MM.1S (cell line): ENCODE measurements around the gene TKT.

ENCODE experiments used
- DNase-seq: peaks from one replicate; pipeline ENCODE4 v3.0.0-alpha.2; 2015
- H2AFZ ChIP-seq: fragments of 300-600 bp; sonication (generic); 2 replicates; pipeline ENCODE4 v1.6.0; 2016; ENCODE audit warnings: antibody characterized with exemption, low read length
- H3F3A ChIP-seq: fragments of 300-600 bp; sonication (generic); 2 replicates; pipeline ENCODE4 v1.6.1; 2016; ENCODE audit warnings: mild to moderate bottlenecking, antibody characterized with exemption, low read length, moderate library complexity, mixed read lengths; ENCODE audit not compliant: insufficient read depth
- H3K27ac ChIP-seq: fragments of 300-600 bp; sonication (generic); 2 replicates; pipeline ENCODE4 v1.5.1; 2016; ENCODE audit warnings: mild to moderate bottlenecking, low read length
- H3K27me3 ChIP-seq: fragments of 300-600 bp; sonication (generic); replicated peaks from 2 replicates; pipeline ENCODE4 v1.6.0; 2016; ENCODE audit warnings: low read length; ENCODE audit not compliant: insufficient read depth
- H3K36me3 ChIP-seq: fragments of 300-600 bp; sonication (generic); replicated peaks from 2 replicates; pipeline ENCODE4 v1.6.1; 2016; ENCODE audit warnings: mild to moderate bottlenecking, low read length, mixed read lengths; ENCODE audit not compliant: insufficient read depth
- H3K4me1 ChIP-seq: fragments of 300-600 bp; sonication (generic); 2 replicates; pipeline ENCODE4 v1.6.1; 2016; ENCODE audit warnings: low read length, mixed read lengths
- H3K4me2 ChIP-seq: fragments of 300-600 bp; sonication (generic); 2 replicates; pipeline ENCODE4 v1.6.0; 2016; ENCODE audit warnings: low read depth, low read length
- H3K4me3 ChIP-seq: fragments of 300-600 bp; sonication (generic); 2 replicates; pipeline ENCODE4 v1.5.1; 2016; ENCODE audit warnings: low read length, mixed read lengths
- H3K79me2 ChIP-seq: fragments of 300-600 bp; sonication (generic); 2 replicates; pipeline ENCODE4 v1.6.1; 2016; ENCODE audit warnings: mixed run types, low read length, mixed read lengths
- H3K9ac ChIP-seq: fragments of 300-600 bp; sonication (generic); 2 replicates; pipeline ENCODE4 v1.6.1; 2016; ENCODE audit warnings: low read length, mixed read lengths
- H3K9me2 ChIP-seq: fragments of 300-600 bp; sonication (generic); replicated peaks from 2 replicates; pipeline ENCODE4 v1.6.1; 2016; ENCODE audit warnings: mild to moderate bottlenecking, low read length, mixed read lengths; ENCODE audit not compliant: insufficient read depth
- H3K9me3 ChIP-seq: fragments of 300-600 bp; sonication (generic); replicated peaks from 2 replicates; pipeline ENCODE4 v1.6.1; 2016; ENCODE audit warnings: mild to moderate bottlenecking, low read length, mixed read lengths; ENCODE audit not compliant: insufficient read depth
- H4K20me1 ChIP-seq: fragments of 300-600 bp; sonication (generic); 2 replicates; pipeline ENCODE4 v1.6.1; 2016; ENCODE audit warnings: mild to moderate bottlenecking, low read length, moderate library complexity, mixed read lengths; ENCODE audit not compliant: insufficient read depth
- EZH2 ChIP-seq: fragments of 300-600 bp; sonication (generic); optimal IDR thresholded peaks from 2 replicates; pipeline ENCODE3; 2017; ENCODE audit warnings: low read depth, mild to moderate bottlenecking, antibody characterized with exemption, low read length, mixed read lengths
- EZH2phosphoT487 ChIP-seq: fragments of 300-600 bp; sonication (generic); IDR thresholded peaks from 2 replicates; pipeline ENCODE4 v1.6.1; 2018; ENCODE audit warnings: antibody characterized with exemption, low read length
- TF ChIP-seq, protein P1 (sequence below): fragments of 300-600 bp; sonication (generic); IDR thresholded peaks from 2 replicates; pipeline ENCODE4 v1.5.1; 2016; ENCODE audit warnings: antibody characterized with exemption, low read length, mixed read lengths

TKT gene

DNA sequence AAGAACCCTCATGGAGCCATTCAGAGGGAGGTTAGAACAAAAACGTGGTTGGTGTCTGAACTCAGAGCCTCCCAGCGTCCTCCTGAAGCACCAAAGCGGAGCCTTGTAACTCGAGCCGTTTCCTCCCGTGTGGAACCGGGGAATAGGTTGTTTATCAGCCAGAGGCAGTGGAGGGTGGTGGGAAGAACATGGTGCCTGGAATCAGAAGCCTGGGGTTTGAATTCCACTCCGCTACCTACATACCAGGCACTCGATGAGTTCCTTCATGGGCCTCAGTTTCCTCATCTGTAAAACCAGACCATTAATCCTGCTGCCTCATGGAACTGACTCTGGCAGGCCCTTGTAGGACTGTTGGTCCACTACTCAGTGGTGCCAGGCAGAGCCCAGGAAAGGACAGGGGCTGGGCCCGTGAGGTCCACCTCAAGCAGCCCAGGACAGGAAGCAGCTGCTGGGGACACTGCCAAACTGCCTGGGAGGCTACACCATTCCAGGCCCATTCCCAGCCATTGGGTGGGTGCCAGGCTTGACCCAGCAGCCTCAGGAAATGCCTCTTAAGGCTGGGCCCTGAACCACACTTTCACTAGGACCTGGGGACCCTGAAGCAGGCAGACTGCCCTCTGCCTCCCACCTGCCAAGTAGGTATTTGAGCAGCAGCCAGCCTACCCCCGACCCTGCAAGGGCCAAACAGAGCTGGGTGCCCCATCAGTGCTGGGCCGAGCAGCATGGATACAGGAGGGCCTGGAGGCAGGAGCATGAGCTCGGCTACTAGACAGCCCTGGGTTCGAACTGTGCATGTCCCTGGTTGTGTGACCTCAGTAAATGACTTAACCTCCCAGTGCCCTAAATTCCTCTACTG is 61.4 kb downstream of the TKT start:
- Histone ChIP-seq H3K79me2 (peaks cover 14% of the 10 kb centered on the region), H3K4me3 (no peak overlapping the region), H3K4me2 (no peak overlapping the region), H3F3A (peaks cover 20% of the 10 kb centered on the region), H3K36me3 (no peaks in the 10 kb centered on the region), H2AFZ (no peak overlapping the region), H3K9ac (no peak overlapping the region), H3K9me2 (no peaks in the 10 kb centered on the region), H4K20me1 (no peaks in the 10 kb centered on the region), H3K27ac (no peak overlapping the region), H3K9me3 (no peaks in the 10 kb centered on the region), H3K27me3 (no peaks in the 10 kb centered on the region), H3K4me1 (peaks cover 49% of the 10 kb centered on the region)
- TF ChIP-seq, protein P1, sequence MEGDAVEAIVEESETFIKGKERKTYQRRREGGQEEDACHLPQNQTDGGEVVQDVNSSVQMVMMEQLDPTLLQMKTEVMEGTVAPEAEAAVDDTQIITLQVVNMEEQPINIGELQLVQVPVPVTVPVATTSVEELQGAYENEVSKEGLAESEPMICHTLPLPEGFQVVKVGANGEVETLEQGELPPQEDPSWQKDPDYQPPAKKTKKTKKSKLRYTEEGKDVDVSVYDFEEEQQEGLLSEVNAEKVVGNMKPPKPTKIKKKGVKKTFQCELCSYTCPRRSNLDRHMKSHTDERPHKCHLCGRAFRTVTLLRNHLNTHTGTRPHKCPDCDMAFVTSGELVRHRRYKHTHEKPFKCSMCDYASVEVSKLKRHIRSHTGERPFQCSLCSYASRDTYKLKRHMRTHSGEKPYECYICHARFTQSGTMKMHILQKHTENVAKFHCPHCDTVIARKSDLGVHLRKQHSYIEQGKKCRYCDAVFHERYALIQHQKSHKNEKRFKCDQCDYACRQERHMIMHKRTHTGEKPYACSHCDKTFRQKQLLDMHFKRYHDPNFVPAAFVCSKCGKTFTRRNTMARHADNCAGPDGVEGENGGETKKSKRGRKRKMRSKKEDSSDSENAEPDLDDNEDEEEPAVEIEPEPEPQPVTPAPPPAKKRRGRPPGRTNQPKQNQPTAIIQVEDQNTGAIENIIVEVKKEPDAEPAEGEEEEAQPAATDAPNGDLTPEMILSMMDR, result no peak
- TF ChIP-seq EZH2phosphoT487 (no peak), EZH2 (no peak)
- DNase-seq, result no peak

DNA sequence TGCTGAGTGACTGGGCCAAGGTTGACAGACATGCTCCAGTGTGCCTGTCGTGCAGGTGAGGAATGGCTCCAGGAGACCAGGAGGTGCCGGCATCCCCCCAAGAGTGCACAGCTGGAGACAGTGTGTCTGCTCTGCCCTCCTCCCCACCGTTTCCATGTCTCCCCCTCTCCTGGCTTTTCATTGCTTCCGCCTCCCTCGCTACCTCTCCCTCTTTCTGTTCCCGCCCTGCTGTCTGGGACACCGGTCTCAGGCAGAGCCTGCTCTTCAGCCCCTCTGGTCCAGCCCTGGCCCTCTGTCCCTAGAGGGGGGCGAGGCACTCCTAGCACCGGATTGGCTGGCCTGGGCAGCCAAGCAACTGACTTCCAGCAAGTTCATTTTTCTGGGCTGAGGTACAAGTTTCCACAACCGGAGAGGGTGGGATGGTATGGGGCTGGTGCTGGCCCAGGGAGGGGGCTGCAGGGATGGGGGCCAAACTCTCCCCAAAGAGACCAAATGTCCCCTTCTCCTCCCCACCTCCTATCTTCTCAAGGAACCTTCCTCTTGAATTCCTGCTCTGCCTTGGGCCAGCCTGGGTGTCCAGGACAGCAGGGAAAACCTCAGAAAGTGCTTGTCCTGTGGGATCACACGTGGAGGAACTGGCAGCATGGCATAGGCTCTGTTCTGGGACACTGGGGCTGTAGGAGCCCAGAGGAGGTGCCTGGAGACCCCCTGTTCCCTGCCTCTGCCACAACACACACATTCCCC is 62.2 kb downstream of the TKT start:
- Histone ChIP-seq H3K9me3 (no peaks in the 10 kb centered on the region), H3K9ac (no peak overlapping the region), H3K27ac (no peak overlapping the region), H3K4me3 (no peak overlapping the region), H3K36me3 (no peaks in the 10 kb centered on the region), H2AFZ (no peak overlapping the region), H3K79me2 (peaks cover 9% of the 10 kb centered on the region), H3K27me3 (no peaks in the 10 kb centered on the region), H3K4me1 (peaks cover 49% of the 10 kb centered on the region), H3F3A (peaks cover 20% of the 10 kb centered on the region), H3K4me2 (no peak overlapping the region), H3K9me2 (no peaks in the 10 kb centered on the region), H4K20me1 (no peaks in the 10 kb centered on the region)
- no peak for DNase-seq
- no peak for TF ChIP-seq EZH2phosphoT487
- TF ChIP-seq, protein P1, result no peak

DNA sequence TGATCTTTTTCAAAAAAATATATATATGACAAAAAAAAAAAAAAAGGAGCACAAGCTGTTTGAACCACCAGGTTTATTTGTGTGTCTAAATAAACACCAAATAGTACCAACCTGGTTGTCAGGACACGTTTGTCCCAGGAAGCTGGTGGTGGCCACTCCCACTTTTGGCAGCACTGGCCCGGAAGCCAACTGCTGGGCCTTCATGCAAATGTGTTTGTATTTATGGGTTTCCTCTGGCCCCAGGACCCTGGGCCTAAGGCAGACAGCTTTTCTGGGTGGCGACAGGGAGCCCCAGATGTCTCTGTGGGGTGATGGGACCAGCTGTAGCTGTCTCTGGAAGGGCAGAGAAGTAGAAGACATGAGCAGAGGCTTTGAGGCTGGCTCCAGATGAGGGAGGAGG is 63.2 kb downstream of the TKT start:
- H3K4me2 ChIP-seq, result peak overlapping the region; percentile 22; the same call in 1 of the 2 replicates
- peaks cover 41% of the 10 kb centered on the region for H3K4me1 ChIP-seq
- peak overlapping the region; percentile 47; the same call in 1 of the 2 replicates for H3K27ac ChIP-seq
- H3K9me3 ChIP-seq, result no peaks in the 10 kb centered on the region
- H3K4me3 ChIP-seq, result no peak overlapping the region
- H4K20me1 ChIP-seq, result no peaks in the 10 kb centered on the region
- no peaks in the 10 kb centered on the region for H3K9me2 ChIP-seq
- no peak overlapping the region for H3K9ac ChIP-seq
- TF ChIP-seq EZH2phosphoT487 (no peak), EZH2 (no peak)
- TF ChIP-seq, protein P1, result no peak
- DNase-seq, result peak; percentile 31
- no peaks in the 10 kb centered on the region; the same call in 1 of the 2 replicates for H3K79me2 ChIP-seq
- H3F3A ChIP-seq, result peaks cover 20% of the 10 kb centered on the region
- H3K27me3 ChIP-seq, result no peaks in the 10 kb centered on the region
- H2AFZ ChIP-seq, result no peak overlapping the region; the same call in 1 of the 2 replicates
- no peaks in the 10 kb centered on the region for H3K36me3 ChIP-seq
